GM19324 (cell line): ENCODE data around the gene ATL3.
"Not testable (repeated sequence)": the region's sequence is repeated elsewhere in the genome, so short reads cannot be mapped to it uniquely, and the experiment has no call there.

Source experiments
- ATAC-seq: cut with Tn5 transposase; IDR thresholded peaks from one replicate; pipeline ENCODE4 v1.9.1; 2021; ENCODE audit warnings: mild to moderate bottlenecking, moderate library complexity; ENCODE audit not compliant: unreplicated experiment, low FRiP score

The ATL3 gene, protein sequence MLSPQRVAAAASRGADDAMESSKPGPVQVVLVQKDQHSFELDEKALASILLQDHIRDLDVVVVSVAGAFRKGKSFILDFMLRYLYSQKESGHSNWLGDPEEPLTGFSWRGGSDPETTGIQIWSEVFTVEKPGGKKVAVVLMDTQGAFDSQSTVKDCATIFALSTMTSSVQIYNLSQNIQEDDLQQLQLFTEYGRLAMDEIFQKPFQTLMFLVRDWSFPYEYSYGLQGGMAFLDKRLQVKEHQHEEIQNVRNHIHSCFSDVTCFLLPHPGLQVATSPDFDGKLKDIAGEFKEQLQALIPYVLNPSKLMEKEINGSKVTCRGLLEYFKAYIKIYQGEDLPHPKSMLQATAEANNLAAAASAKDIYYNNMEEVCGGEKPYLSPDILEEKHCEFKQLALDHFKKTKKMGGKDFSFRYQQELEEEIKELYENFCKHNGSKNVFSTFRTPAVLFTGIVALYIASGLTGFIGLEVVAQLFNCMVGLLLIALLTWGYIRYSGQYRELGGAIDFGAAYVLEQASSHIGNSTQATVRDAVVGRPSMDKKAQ

DNA sequence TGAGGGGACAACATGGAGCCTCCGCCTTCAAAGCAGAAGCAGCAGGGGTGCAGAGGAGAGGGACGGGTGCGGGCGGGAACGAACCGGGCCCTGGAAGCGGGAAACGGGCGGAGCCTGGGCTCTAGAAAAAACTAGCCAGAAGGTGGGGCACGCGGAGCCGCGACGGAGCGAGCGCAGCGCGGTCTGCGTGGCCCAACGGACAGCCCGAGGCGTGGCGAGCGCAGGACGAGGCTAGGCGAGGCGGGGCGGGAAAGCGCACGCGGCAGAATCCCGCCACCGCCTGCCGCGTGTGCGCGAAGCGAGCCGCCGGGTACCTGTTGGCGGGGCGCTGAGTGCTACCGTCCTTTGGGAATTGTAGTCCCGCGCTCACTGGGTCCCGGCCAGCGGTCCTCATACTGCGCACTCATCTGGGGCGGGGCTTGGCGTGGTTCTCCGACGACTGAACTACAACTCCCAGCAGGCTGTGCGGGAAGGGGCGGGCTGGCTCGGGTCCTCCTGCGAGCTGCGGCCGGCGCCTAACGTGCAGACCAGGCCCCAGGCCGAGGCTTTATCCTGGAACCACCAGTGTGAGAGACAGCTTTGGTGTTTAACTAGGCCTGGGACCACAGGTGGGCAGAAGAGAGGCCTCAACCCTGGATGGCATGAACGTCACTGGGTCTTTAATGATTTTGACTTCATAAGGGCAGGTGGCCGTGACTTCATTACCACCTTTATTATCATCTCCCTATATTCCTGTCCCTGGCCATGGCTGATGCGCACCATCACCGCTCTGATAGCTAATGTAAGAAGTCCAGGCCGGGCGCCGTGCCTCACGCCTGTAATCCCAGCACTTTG is at the start of gene ATL3:
Gene ATL3 (minus strand): TSS at position 55 of the 834 bp plus-strand sequence. CDS start 41 bp downstream, at position 14.
- peak; percentile 88 for ATAC-seq

DNA sequence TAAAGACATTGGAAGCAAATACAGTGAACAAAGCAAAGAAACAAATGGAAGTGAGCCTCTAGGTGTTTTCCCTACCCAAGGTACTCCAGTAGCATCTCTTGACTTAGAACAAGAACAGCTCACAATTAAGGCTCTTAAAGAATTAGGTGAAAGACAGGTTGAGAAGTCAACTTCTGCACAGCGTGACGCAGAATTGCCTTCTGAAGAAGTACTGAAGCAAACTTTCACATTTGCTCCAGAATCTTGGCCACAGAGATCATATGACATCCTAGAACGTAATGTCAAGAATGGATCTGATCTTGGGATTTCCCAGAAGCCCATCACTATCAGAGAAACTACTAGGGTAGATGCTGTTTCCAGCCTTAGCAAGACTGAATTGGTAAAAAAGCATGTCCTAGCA is 49.4 kb upstream of the ATL3 start:
- ATAC-seq: no peak

DNA sequence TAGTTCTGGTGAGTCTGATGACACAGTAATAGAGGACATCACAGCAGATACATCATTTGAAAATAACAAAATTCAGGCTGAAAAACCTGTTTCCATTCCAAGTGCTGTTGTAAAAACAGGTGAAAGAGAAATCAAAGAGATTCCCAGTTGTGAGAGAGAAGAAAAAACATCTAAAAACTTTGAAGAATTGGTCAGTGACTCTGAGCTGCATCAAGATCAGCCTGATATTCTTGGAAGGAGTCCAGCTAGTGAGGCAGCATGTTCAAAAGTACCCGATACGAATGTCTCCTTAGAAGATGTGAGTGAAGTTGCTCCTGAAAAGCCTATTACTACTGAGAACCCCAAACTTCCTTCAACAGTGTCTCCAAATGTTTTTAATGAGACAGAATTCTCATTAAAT is 48.8 kb upstream of the ATL3 start:
- no peak for ATAC-seq

DNA sequence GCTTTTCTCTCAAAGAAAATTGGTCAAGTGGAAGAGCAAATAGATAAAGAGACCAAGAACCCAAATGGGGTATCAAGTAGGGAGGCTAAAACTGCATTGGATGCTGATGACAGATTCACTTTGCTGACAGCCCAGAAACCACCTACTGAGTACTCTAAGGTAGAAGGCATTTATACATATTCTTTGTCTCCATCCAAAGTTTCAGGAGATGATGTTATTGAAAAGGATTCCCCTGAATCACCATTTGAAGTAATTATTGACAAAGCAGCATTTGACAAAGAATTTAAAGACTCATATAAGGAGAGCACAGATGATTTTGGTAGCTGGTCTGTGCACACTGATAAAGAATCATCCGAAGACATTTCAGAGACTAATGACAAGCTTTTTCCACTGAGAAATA is 47.8 kb upstream of the ATL3 start:
- no peak for ATAC-seq

DNA sequence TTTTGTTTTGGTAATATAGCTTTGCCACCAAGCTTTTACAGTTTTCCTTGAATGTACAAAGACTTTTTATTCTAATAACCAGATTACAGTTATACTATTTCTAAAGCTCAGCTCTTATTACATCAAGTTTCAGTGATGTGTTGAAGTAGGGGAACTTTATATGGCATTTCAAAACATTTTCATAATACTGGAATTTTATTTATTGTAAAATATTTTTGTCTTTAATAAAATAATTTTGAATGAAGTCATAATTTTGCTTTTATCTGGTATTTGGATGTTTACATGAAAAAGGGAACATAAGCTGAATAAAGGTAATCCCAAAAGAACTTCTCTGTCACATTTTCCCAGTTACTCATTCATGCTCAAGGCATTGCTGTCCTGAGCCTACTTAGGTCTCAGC is 44.9 kb upstream of the ATL3 start:
- no peak for ATAC-seq

DNA sequence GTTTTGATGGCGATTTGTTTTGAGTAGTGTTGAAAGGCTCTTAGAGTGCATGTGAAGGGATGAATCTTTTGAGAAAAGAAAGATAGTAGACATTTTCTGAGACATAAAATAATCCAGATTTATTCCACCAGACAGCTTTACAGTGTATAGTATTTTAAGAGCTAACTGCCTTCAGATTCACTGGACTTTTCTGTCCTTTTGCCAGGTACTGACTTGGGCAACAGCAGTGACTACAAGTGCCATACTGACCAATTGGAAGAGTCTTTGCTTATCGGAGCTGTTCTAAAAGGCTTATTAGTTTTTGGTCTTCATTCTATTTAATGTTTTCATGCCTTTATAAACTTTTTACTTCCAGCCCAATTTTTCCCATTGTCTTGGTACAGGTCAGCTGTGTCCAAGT is 42.6 kb upstream of the ATL3 start:
- ATAC-seq: no peak

DNA sequence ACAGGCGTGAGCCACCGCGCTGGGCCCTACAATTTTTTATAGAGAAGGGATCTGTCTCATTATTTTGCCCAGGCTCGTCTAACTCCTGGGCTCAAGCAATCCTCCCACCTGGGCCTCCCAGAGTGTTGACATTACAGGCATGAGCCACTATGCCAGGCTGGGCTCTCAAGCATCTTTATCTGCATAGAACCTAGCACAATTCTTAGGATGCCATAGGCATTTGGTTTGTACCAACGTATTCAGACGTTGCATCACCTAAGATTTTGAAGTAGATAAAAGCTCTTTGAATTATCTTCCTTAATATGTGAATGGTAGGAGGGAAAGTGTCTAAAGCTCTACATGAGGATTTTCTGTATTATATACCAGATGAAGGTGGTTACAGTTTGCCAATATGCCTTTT is 40.7 kb upstream of the ATL3 start:
- ATAC-seq: no peak

DNA sequence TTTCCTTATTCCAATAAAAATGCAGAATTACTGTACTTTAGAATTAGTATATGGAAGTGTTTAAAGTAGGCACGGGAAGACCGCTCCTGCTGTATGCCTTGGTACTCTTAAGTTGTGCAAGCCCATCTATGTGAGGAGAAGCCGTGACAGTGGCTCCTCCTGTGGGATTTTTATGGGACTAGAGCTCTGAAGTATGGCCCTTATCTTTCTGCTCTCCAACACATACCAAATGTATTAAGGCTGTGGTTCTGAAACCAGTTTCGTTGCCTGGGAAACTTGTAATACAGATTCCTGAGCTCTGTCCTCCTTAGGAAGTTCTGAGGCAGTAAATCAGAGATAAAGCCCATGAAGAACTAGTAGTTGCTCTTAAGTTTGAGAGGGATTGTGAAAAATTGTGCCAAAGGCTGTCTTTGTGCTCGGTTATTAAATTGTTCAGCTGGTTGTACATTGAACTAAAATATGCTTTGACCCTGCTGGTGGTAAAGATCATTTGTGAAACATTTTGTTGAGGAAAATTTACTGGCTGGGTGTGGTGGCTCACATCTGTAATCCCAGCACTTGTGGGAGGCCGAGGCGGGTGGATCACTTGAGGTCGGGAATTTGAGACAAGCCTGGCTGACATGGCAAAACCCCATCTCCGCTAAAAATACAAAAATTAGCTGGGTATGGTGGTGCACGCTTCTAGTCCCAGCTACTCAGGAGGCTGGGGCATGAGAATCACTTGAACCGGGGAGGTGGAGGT is 39.5 kb upstream of the ATL3 start:
- no peak for ATAC-seq

DNA sequence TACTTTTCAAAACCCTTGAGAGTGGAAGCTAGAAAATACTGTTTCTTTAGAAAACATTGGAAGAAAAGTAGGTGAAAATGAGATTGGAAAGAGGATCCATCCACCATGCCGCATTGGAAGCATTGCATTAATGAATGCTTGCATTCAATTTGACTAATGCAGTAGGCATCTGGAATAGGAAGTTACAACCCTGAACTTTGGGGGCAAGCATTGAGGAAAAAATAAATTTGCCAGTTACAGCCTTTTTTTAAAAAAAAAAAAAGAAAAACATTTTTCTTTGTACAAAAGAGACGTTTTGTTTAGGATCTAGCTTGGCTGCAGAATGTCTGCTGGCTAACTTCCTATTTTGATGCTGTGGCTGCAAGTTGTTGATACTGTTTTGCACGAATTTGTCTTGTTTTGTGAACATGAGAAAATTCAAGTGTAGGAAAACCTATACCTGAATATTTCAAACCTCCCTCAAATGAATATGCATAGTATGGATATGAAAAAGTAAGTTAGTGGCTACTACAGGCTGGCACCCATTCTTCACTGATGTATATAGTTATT is 38.2 kb upstream of the ATL3 start:
- no peak for ATAC-seq

DNA sequence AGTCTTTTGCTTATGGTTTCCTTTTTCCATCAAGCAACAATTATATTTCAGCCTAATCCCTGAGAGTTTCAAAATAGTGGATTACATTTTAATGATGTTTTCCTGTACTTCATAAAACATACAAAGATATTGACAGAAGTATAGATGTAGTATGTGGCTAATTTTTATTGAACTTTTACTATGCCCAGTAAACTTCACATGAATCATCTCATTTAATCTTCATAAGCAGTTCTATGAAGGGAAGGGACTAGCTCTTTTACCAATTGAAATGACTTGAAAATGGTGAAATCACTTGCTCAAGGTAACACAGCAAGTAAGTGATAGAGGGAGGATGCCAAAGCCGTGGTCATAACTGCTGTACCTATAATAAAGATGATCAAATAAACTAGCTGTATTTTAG is 37.6 kb upstream of the ATL3 start:
- no peak for ATAC-seq

DNA sequence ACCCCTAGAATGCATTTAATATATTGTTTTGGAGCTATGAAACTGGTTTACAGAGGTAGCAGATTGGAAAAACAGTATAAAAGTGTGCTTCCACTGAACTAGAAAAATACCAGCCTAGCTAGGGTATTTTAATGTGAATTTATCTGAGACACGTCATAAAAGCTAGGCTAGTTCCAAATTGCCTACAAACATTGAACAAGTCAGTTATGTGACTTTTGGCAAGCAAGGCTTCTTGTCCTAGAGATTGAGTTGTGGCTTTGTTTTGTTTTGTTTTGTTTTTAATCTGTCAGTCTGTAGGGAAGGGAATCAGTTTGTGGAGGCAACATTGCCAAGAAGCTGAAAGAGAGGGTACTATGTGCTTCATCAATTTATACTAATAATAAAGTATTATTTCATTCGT is 34.4 kb upstream of the ATL3 start:
- ATAC-seq: no peak

DNA sequence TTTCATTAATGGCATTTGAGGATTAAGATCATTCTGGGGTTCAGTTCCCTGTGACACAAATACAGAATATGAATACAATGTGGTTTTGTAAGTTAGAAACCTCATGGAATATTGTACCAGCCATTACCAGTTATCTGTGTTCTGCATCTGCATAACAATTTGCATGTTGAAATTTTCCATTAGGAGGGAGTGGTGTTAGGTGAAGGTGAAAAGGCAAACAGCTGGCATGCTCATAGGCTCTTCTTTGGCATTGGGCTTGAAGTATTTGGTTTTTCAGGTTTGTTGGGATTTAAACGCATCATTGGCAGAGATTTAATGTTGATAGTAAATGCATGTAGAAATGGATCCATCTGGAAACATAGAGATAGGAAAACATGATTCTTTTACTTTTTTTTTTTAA is 28.7 kb upstream of the ATL3 start:
- ATAC-seq: no peak

DNA sequence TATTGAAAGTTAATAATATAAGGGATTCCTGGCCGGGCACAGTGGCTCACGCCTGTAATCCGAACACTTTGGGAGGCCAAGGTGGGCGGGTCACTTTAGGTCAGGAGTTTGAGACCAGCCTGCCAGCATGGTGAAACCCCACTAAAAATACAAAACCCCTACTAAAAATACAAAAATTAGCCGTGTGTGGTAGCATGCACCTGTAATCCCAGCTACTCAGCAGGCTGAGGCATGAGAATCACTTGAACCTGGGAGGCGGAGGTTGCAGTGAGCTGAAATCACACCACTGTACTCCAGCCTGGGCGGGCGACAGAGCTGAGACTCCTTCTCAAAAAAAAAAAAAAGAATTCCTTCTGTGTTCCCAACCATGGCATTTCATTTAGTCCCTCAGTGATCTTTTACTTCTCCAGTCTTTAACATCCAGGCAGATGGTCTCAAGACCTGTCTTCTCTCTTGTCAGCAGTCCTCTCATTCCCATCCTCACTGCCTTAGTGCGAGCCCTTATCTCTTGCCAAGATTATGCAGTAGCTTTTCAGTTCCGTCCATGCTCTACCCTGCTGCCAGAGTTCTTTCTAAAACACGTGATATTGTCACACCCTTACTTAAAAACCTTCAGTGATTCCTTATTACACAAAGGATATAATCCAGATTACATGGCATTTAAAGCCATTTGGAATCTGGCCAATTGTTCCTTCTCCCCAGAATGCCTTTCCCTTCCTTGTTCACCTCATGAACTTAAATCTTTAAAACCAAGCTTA is 28.0 kb upstream of the ATL3 start:
- no peak for ATAC-seq

DNA sequence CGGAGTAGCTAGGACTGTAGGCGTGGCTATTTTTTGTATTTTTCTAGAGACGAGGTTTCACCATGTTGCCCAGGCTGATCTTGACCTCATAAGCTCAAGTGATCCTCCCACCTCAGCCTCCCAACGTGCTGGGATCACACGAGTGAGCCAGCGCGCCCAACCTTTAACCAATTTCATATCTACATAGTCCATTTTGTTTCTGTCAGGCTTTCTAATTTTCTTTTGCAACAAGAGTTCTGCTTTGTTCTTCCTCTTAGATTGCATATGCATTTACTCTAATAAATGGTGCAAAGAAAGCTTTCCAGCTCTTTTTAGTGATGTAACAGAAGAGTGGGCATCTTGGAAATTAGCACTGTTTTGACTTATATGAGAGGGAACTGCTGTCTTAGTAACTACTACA is 23.4 kb upstream of the ATL3 start:
- ATAC-seq: no peak

DNA sequence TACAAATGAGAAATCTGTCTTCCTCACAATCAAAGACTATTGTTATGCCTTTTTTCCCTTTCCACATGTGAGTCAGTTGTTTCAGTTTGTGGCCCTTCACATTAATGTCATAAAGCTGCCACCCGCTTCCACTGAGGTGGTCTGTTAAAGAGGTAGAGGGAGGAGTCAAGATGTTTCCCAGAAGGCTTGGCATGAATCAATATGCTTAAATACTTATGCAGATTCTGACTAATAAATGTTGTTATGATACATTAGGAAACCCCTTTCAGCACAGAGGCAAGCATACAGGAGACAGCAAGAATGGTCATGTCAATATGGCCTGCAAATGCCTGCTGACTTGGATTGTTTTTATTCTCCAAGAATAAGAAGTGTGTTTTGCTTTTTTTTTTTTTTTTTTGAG is 16.7 kb upstream of the ATL3 start:
- no peak for ATAC-seq

DNA sequence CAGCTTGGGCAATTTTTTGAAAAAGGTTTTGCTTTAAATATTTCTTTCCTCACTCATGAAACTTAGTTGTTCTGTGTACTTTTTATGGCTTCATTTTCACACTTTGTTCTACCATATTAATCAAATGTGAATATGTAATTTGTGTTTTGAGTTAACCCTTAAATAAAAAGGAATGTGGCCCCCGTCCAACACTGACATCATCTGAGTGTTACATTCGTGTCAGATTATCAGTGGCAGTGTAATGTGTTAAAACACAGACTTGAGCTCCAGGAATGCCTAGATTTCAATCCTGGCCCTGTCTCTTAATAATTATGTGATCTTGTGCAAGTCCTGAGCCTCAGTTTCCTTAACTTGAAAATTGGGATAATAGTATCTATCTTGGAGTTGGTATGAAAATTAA is 15.8 kb upstream of the ATL3 start:
- ATAC-seq: no peak

DNA sequence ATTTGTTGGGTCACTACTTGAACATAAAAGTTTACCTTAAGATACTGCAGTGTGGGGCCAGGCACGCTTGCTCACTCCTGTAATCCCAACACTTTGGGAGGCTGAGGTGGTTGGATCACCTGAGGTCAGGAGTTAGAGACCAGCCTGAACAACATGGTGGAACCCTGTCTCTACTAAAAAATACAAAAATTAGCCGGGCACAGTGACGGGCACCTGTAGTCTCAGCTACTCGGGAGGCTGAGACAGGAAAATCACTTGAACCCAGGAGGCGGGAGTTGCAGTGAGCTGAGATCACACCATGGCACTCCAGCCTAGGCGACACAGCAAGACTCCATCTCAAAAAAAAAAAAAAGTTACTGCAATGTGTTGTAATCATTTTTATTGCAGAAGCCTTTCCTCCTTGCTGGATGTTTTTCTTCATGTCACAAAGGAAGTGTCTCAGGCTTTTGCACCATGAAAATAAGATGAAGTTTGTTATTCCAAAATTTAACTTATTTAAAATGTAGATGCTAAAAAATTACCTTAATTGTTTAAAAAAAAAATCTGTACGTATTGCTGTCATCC is 14.1 kb upstream of the ATL3 start:
- ATAC-seq: not testable (repeated sequence)

DNA sequence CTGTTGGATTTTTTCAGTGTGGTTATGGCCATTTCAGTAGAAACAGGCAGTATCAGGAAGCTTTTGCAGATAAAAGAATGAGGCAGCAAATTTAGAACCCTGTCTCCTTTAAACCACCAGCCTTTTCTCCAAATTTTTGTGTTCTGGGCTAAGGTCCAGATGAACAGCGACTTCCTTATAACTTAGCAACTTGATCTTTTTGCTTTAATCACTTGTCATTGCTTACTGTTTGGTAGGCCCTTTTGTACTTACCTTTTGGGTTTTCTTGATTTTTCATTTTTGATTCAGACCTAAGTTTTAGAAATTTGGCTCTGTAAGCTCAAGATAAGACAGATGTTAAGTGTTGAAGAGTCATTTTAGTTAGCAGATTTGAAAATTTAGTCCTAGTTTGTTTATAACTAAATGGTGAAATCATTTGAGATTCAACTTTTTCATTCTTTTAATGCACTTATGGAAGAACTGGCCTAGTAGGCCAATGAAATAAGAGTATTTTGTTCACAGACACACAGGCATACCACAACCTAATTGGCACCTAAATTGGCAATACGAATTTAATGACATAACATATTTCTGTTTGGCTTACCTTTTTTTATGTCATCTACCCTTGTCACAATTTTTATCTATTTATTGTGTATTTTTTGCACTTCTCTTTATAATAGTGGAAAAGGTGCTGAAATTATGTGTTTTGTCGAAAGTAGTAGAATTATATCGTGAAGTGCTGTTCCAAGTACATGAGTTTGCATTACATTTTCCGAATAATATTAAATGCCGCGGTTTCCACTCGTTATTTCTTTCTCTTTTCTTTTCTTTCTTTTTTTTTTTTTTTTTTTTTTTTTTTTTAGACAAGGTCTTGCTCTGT is 12.2 kb upstream of the ATL3 start:
- no peak for ATAC-seq
